ENCODE results near the gene NAA20.

Gene NAA20

DNA sequence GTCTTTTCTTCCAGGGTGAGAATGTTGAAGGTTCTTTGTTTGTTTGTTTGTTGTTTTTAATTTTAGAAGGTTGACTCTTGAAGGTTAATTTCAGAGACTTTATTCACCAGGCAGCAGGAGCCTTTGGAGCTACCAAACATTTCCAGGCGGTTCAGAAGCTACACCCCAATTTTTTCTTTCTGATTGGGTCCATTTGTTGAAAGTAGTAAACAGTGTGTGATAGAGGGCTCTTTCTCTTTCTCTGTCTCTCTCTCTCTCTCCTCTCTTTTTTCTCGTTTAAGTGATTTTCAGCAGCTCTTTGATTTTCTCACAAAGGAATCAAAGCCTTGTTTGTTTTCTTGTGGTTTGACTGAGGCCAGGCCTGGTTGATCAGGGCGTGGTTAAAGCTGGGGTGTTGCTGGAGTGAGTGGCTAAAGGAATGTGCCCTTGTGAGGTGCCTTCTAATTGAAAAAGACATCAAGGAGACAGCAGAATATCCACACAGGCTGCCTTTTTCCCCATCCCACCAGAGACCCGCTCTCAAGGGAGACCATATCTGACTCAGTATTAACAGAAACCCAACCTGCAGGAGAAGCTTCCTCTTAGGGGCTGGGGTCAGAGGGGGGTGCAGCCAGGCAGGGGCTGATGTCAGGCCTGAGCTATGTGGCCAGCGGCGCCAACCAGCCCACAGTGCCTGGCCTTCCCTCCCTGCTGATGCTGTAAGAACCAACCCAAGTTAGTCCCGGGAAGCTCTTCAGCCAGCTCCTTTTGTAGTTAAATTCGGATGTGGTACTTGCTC, 40.4 kb upstream of the NAA20 start:
- peaks cover 10% of the 10 kb centered on the region for H3K4me1 Mint-ChIP-seq
- no peaks in the 10 kb centered on the region for H3K36me3 Mint-ChIP-seq
- CTCF ChIA-PET: interaction anchor here (0.9 kb wide), 1 partner anchor 192 kb away, joined by 3 read pairs; no protein-coding TSS in a partner anchor
- DNase-seq: no peak
- peaks cover 14% of the 10 kb centered on the region for H3K27me3 Mint-ChIP-seq
- H3K9me3 Mint-ChIP-seq: no peaks in the 10 kb centered on the region
- no peak overlapping the region for H3K4me3 Mint-ChIP-seq
- peak overlapping the region; percentile 60 for H3K27ac Mint-ChIP-seq

DNA sequence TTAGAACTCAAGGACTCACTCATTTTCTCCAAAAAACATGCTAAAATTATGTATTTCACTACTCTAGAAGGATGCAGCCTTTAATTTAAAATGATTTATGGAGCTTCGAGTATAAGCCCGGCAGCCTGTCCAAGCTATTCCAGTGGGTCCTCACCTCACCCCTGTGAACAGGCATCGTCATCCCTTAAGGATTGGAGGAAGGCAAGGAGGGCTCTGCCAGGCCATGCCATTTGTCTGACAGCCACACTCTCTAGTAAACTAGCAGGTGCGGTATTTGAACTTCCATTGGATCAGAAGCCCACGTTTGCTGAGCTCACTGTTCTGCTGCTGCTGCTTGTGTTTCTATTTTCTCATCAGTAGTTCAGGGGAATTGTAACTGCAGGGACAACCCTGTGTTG, 39.8 kb upstream of the NAA20 start:
- peaks cover 14% of the 10 kb centered on the region for H3K27me3 Mint-ChIP-seq
- CTCF ChIA-PET: interaction anchor here (0.6 to 0.9 kb wide), 2 partner anchors 26 to 192 kb away, joined by 3 read pairs; no protein-coding TSS in a partner anchor
- H3K9me3 Mint-ChIP-seq: no peaks in the 10 kb centered on the region
- H3K27ac Mint-ChIP-seq: no peak overlapping the region
- no peaks in the 10 kb centered on the region for H3K36me3 Mint-ChIP-seq
- H3K4me3 Mint-ChIP-seq: no peak overlapping the region
- peaks cover 10% of the 10 kb centered on the region for H3K4me1 Mint-ChIP-seq
- no peak for DNase-seq

DNA sequence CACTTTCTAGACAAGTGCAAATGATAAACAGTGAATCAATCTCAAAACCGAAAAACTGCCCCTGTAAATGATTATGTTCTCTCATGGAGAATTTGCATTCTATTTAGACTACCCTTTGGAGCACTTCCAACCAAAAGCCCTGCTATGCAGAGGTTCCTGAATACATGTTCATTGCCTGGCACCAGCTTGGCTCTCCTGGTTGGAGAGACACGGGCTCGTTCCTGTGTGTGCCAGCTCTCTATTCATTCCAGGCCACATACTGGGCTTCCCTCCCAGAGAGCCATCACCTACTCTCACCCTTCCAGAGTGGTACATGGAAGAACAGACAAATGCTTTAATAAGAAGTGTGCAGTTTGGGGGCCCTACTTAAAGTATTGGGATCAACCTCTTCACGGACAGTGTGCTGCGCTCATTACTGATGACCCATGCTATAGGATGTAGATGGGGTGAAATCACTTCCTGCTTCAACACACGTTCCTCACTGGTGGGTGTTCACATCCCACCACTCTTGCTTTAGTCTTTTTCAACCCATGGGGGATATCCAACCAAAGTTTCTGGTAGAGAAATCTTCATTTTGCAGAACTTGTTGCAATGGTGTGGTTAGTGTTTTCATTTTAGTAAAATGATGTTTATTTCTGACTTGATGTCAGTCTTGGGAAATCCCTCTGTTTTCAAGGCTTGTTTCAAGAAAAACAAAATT, 38.5 kb upstream of the NAA20 start:
- Mint-ChIP-seq H3K36me3 (no peaks in the 10 kb centered on the region), H3K27ac (no peak overlapping the region), H3K27me3 (peaks cover 17% of the 10 kb centered on the region), H3K9me3 (no peaks in the 10 kb centered on the region), H3K4me3 (no peak overlapping the region), H3K4me1 (peaks cover 10% of the 10 kb centered on the region)
- no peak for DNase-seq
- CTCF ChIA-PET: no interaction called here

DNA sequence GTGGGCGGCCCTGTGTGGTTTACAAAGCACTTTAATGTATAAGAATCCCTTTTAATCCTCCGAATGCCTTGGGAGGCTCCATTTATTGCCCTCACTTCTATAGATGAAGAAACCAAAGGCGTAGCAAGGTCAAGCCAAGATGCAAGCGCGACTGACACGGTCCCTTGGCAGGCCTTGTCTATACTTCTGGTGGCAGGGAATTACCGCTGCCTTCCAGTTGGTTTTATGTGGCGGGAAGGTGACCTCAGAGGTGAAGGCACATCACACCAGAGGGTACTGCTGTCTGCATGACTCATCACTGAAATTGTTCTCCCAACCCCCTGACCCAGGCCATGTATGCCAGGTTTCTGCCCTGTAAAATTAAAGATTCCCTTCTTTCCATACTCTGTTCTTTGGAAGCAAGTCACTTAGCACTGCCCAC, 36.1 kb upstream of the NAA20 start:
- no peak overlapping the region for H3K4me3 Mint-ChIP-seq
- CTCF ChIA-PET: no interaction called here
- H3K27ac Mint-ChIP-seq: no peak overlapping the region
- no peaks in the 10 kb centered on the region for H3K9me3 Mint-ChIP-seq
- DNase-seq: no peak
- no peaks in the 10 kb centered on the region for H3K36me3 Mint-ChIP-seq
- H3K4me1 Mint-ChIP-seq: peaks cover 10% of the 10 kb centered on the region
- peaks cover 14% of the 10 kb centered on the region for H3K27me3 Mint-ChIP-seq

DNA sequence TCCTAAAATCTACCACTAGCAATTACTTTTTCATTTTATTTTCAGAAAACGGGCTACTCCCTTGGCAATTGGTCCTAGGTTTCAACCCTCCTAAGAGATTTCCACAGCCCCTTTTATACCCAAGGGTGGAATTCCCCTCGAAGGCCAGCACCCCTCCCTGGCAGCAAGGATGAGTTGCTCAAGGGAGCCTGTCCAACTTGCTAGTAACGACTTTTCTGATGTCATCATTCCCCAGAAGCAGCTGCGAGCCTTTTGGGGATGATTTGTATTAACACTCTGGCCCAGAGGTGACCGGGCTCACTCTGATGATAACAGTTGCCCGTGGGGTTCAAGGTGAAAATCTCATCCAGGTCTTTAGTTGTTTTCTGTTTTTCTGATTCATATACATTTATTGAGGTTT, 30.7 kb upstream of the NAA20 start:
- Mint-ChIP-seq H3K4me1 (no peaks in the 10 kb centered on the region), H3K27ac (no peak overlapping the region), H3K9me3 (no peaks in the 10 kb centered on the region), H3K27me3 (peaks cover 9% of the 10 kb centered on the region), H3K4me3 (no peak overlapping the region), H3K36me3 (no peaks in the 10 kb centered on the region)
- CTCF ChIA-PET: no interaction called here
- no peak for DNase-seq

DNA sequence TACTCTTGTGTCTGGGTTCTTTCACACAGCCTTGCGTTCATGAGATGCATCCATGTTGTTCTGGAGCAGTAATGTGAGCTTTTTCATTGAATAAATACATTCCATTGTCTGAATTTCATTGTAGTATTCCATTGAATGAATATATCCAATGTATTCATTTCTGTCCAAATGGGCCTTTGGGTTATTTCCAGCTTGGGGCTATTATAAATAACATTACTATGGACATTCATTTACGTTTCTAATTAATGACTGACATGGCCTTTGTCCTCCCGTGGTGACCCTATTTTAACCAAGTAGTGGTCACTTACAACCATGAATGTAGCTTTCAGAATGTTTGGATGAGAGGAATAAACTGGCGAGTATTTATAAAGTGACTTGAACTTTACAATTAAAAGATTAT, 30.1 kb upstream of the NAA20 start:
- H3K36me3 Mint-ChIP-seq: no peaks in the 10 kb centered on the region
- H3K4me3 Mint-ChIP-seq: no peak overlapping the region
- no peak overlapping the region for H3K27ac Mint-ChIP-seq
- H3K27me3 Mint-ChIP-seq: peaks cover 9% of the 10 kb centered on the region
- CTCF ChIA-PET: interaction anchor here (1.5 kb wide), 1 partner anchor 202 kb away, joined by 3 read pairs; no protein-coding TSS in a partner anchor
- H3K4me1 Mint-ChIP-seq: no peaks in the 10 kb centered on the region
- DNase-seq: no peak
- no peaks in the 10 kb centered on the region for H3K9me3 Mint-ChIP-seq

DNA sequence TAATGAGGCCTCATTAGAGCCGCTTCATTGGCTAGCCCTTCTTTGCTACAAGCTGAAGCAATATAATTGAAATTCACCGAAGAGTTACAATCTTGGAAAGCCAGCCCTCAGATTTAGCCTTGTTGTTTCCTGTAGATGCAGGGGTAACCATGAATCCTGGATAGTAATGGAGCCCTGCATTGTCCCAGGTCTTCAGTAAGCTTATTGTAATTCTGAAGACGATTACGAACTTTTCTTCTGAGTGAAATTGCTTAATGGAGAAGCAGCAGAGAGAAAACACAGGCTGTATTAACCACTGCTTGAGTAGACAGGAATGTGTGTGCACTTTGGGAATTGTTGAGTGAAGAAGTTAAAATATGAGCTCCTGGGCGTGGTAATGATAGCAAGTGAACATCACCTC, 26.3 kb upstream of the NAA20 start:
- H3K9me3 Mint-ChIP-seq: no peaks in the 10 kb centered on the region
- peaks cover 8% of the 10 kb centered on the region for H3K27me3 Mint-ChIP-seq
- CTCF ChIA-PET: interaction anchor here (0.6 to 1.0 kb wide), 2 partner anchors 208 to 352 kb away, joined by 3 to 4 read pairs; no protein-coding TSS in a partner anchor
- H3K4me1 Mint-ChIP-seq: no peaks in the 10 kb centered on the region
- no peak overlapping the region for H3K27ac Mint-ChIP-seq
- DNase-seq: no peak
- no peak overlapping the region for H3K4me3 Mint-ChIP-seq
- H3K36me3 Mint-ChIP-seq: no peaks in the 10 kb centered on the region

DNA sequence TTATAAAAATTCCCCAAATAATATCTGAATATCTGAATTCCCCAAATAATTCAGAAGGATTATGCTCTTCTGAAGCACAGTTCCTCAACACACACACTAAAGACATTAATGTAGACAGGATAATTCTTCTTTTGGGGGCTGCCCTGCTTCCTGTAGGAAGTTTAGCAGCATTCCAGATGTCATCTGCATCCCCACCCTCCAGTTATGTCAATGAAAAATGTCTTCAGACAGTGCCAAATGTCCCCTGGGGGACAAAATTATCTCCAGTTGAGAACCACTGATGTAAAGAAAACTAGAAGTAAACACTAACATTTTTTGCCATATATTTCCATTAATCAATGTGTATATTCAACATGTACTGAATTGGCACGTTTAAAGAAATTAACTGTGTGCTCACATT, 25.9 kb upstream of the NAA20 start:
- CTCF ChIA-PET: interaction anchor here (0.6 kb wide), 1 partner anchor 351 kb away, joined by 3 read pairs; no protein-coding TSS in a partner anchor
- no peaks in the 10 kb centered on the region for H3K4me1 Mint-ChIP-seq
- H3K36me3 Mint-ChIP-seq: no peaks in the 10 kb centered on the region

DNA sequence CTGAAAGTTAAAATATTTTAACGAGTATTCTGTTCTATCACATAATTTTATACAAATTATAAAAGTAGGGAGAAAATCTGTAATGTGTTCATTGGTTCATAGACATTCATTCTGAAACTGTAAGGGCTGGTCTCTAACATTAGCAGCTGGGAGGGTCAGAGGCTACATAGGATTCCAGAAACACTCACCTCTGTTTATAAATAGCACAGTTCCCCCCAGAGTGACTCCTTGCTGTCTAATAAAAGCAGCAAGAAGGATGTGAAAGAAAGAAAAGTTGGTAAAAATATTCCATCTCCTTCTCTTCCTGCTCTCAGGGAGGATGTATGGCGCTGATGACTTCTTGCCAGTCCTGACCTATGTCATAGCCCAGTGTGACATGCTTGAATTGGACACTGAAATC, 25.3 kb upstream of the NAA20 start:
- DNase-seq: no peak
- no peak overlapping the region for H3K4me3 Mint-ChIP-seq

More for the DNA sequence above, 25.9 kb upstream of the NAA20 start:
- Mint-ChIP-seq H3K4me3 (no peak overlapping the region), H3K27me3 (peaks cover 8% of the 10 kb centered on the region), H3K9me3 (no peaks in the 10 kb centered on the region), H3K27ac (no peak overlapping the region)
- DNase-seq: no peak

DNA sequence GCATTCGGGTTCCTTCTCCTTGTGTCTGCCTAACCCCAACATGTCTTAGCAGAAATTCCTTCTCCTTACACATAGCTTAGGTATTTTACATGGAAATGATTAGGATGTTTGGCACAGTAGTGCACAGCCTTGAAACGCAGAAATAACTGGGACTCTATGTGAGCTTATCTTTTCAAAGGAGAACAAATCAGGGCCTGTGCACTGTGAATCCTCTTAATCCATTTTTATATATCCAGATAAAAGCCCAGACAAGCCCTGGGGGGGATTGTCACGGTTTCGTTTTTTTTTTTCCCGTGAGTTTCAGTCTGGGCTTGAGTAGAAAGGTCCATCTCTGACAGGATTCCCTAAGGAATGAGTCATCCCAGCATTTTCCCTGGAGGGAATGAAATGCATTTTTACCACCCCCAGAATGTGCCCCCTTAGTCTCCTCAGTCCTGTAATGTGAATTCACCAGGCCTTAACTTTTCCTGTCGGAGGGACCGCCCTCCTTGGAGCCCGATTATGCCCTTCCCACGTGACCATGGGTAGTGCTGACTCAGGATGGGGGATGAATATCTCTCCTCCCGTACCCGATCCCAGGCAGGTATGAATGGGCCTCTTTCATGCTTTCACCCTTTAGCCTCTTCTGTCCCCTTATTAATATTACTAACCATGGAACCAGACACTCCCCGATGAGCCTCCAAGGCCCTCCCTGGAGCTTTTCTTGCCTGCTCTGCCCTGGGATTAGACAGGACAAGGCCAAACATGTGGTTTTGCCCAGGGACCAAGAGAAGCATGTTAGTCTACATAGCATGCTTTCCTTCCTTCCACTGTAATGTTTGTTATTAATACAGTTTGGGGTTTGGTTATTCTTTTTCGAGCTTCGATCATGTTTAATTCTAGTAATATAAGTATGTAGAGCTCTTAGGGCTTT, 23.9 kb upstream of the NAA20 start:
- H3K27ac Mint-ChIP-seq: no peak overlapping the region
- no peak for DNase-seq
- CTCF ChIA-PET: interaction anchor here (0.5 to 2.2 kb wide), 8 partner anchors 10 to 1573 kb away, joined by 3 to 9 read pairs (median 3); no protein-coding TSS in a partner anchor

More for the DNA sequence above, 25.3 kb upstream of the NAA20 start:
- CTCF ChIA-PET: no interaction called here
- Mint-ChIP-seq H3K36me3 (no peaks in the 10 kb centered on the region), H3K27me3 (peaks cover 8% of the 10 kb centered on the region), H3K9me3 (no peaks in the 10 kb centered on the region), H3K4me1 (no peaks in the 10 kb centered on the region), H3K27ac (no peak overlapping the region)

DNA sequence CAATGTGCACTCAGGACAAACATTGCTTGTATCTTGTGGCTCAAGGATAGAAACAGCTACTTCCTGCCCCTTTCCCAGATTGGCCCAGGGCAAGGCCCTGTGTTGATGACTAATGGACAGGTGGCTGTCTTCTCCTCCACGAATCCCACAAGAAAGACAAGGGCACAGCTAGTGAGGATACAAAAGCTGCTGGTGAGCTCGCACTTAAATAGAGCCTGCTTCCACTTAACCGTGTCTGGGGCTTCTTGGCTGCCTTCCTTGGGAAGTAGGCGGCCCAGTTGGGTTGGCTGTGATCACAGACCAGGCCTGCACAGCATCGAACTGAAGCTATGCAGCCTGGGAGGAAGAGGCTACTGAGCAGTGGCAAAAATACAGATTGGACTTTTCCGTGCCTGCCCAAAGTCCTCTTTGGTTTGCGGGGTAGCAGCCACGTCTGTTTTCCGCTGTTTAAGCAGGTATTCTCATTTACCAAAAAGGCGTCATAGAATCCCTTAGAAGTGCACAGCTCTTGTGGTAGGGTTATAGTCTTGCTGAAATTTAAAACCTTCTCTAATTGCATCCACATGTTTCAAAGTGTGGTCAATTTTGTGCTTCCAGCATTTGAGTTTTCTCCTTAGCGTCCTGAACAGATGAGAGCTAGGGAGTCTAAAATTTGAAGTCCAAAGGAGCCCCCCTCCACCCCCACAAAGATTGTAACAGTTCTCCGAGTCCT, 23.0 kb upstream of the NAA20 start:
- no peaks in the 10 kb centered on the region for H3K36me3 Mint-ChIP-seq
- H3K27me3 Mint-ChIP-seq: peaks cover 18% of the 10 kb centered on the region
- H3K4me1 Mint-ChIP-seq: no peaks in the 10 kb centered on the region
- H3K4me3 Mint-ChIP-seq: no peak overlapping the region
- H3K9me3 Mint-ChIP-seq: no peaks in the 10 kb centered on the region
- CTCF ChIA-PET: interaction anchor here (0.5 to 2.2 kb wide), 7 partner anchors 11 to 1574 kb away, joined by 3 to 9 read pairs (median 3); no protein-coding TSS in a partner anchor
- H3K27ac Mint-ChIP-seq: no peak overlapping the region
- no peak for DNase-seq

More for the DNA sequence above, 23.9 kb upstream of the NAA20 start:
- H3K9me3 Mint-ChIP-seq: no peaks in the 10 kb centered on the region
- peaks cover 11% of the 10 kb centered on the region for H3K27me3 Mint-ChIP-seq
- H3K36me3 Mint-ChIP-seq: no peaks in the 10 kb centered on the region
- no peak overlapping the region for H3K4me3 Mint-ChIP-seq
- no peaks in the 10 kb centered on the region for H3K4me1 Mint-ChIP-seq

DNA sequence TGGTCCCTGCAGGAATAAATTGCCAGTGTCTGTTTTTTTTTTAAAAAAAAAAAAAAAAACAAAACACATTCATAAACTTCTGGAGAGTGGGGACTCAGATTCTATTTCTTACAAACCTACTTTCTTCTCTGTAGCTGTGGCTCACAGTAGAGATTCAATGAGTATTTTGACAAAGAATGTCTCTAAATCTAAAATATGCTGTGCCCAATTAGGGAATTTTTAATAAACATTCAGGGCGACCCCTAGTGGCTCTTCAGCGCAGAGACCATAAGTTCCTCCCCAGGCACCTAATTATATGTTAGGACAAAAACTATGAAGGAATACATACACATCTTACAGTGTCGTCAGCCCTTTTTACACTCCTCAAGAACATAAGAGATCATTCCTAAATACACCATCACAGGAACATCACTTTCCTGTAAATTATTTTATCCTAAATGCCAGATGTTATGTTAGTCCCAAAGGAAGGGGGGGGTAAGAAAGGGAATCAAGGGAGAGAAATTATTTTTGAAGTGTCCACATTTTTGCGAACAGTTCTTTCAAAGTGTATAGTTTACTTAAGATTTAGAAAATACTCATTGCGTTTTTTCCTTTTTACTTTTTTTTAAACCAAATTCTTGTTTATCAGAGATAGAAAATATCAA, 21.8 kb upstream of the NAA20 start:
- Mint-ChIP-seq H3K27ac (no peak overlapping the region), H3K36me3 (no peaks in the 10 kb centered on the region), H3K4me3 (no peak overlapping the region), H3K4me1 (no peaks in the 10 kb centered on the region), H3K9me3 (no peaks in the 10 kb centered on the region), H3K27me3 (peaks cover 18% of the 10 kb centered on the region)
- CTCF ChIA-PET: interaction anchor here (0.7 to 2.2 kb wide), 2 partner anchors 58 to 209 kb away, joined by 3 to 9 read pairs; no protein-coding TSS in a partner anchor
- DNase-seq: peak; percentile 45

DNA sequence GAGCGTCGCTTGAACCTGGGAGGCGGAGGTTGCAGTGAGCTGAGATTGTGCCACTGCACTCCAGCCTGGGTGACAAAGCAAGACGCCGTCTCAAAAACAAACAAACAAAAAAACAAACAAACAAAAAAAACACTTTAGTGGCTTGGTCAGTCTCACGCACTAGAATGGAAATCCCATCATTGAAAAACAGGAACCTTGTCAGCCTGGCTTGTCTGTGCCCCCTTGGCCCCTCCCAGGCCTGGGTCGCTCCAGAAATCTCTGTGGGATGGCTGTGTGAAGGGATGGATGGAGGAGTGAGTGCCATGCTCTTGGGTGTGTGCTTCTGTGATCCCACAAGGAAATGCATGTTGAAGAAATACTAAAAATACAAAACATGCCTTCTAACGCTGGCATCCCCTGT, 20.9 kb upstream of the NAA20 start:
- DNase-seq: no peak
- Mint-ChIP-seq H3K36me3 (no peaks in the 10 kb centered on the region), H3K27ac (no peak overlapping the region), H3K9me3 (no peaks in the 10 kb centered on the region), H3K4me3 (no peak overlapping the region), H3K4me1 (no peaks in the 10 kb centered on the region), H3K27me3 (peaks cover 26% of the 10 kb centered on the region)
- CTCF ChIA-PET: no interaction called here
